ENCODE results near the gene HCFC1R1. TPM values are rescaled to one million over a fixed set of nuclear protein-coding genes. Genes with fewer than 3 reads are reported as not detected.

Gene HCFC1R1
- total RNA-seq, 2 donors from 2014 or later: 49.8 to 59.1 TPM

GRCh38 chr16:3035972-3036725 is 12.4 kb upstream of the HCFC1R1 start:
- H3K9me3 Mint-ChIP-seq: no peaks in the 10 kb centered on the region
- Histone ChIP-seq H3K4me3 (ENCODE audit: low read length) (no peak overlapping the region), H3K9ac (ENCODE audit: extremely low read depth, low read length, poor library complexity, severe bottlenecking) (no peak overlapping the region), H3K36me3 (ENCODE audit: control insufficient read depth, insufficient read depth, low read length) (no peaks in the 10 kb centered on the region), H3K4me1 (ENCODE audit: control insufficient read depth, insufficient read depth, low read length) (no peaks in the 10 kb centered on the region), H3K9me3 (ENCODE audit: control insufficient read depth, low read length) (no peaks in the 10 kb centered on the region), H3K27ac (ENCODE audit: low read depth, low read length) (no peak overlapping the region), H3K27me3 (ENCODE audit: control insufficient read depth, insufficient read depth, low read length, poor library complexity, severe bottlenecking) (peaks cover 67% of the 10 kb centered on the region)
- peaks cover 2% of the 10 kb centered on the region for H3K36me3 Mint-ChIP-seq (ENCODE audit: low read depth)
- TF ChIP-seq CTCF (conservative IDR thresholded peaks at IDR 0.05): no peak
- peak overlapping the region; percentile 49 for H3K4me3 Mint-ChIP-seq
- H3K27me3 Mint-ChIP-seq (ENCODE audit: insufficient read depth): peaks cover 58% of the 10 kb centered on the region
- no peaks in the 10 kb centered on the region for H3K4me1 Mint-ChIP-seq
- peak; percentile 71 for DNase-seq
- no peak overlapping the region for H3K27ac Mint-ChIP-seq
- WGBS, 2 experiments (ENCODE audit: insufficient coverage in 1 of 2, insufficient read length in 1 of 2): 16 to 20% methylated on average over 19 to 39 of the region's 40 CpGs

- Histone ChIP-seq H3K27me3 (ENCODE audit: control insufficient read depth, insufficient read depth, low read length, poor library complexity, severe bottlenecking) (peaks cover 67% of the 10 kb centered on the region), H3K4me1 (ENCODE audit: control insufficient read depth, insufficient read depth, low read length) (no peaks in the 10 kb centered on the region), H3K4me3 (ENCODE audit: low read length) (no peak overlapping the region), H3K36me3 (ENCODE audit: control insufficient read depth, insufficient read depth, low read length) (no peaks in the 10 kb centered on the region), H3K27ac (ENCODE audit: low read depth, low read length) (no peak overlapping the region), H3K9ac (ENCODE audit: extremely low read depth, low read length, poor library complexity, severe bottlenecking) (no peak overlapping the region), H3K9me3 (ENCODE audit: control insufficient read depth, low read length) (no peaks in the 10 kb centered on the region)
- 72 to 75% methylated on average over 9 to 19 of the region's 19 CpGs for WGBS, 2 experiments (ENCODE audit: insufficient coverage in 1 of 2, insufficient read length in 1 of 2)
- Mint-ChIP-seq H3K27ac (no peak overlapping the region), H3K4me3 (peak overlapping the region; percentile 49), H3K4me1 (no peaks in the 10 kb centered on the region), H3K36me3 (ENCODE audit: low read depth) (peaks cover 2% of the 10 kb centered on the region), H3K9me3 (no peaks in the 10 kb centered on the region), H3K27me3 (ENCODE audit: insufficient read depth) (peaks cover 61% of the 10 kb centered on the region)
- TF ChIP-seq CTCF (conservative IDR thresholded peaks at IDR 0.05): no peak
- peak; percentile 48 for DNase-seq
Measured at GRCh38 chr16:3035289-3035971, 11.7 kb upstream of the HCFC1R1 start.

GRCh38 chr16:3032624-3033023 is 8.9 kb upstream of the HCFC1R1 start:
- no peak for TF ChIP-seq CTCF (conservative IDR thresholded peaks at IDR 0.05)
- DNase-seq: no peak
- no peaks in the 10 kb centered on the region for H3K9me3 Mint-ChIP-seq
- peaks cover 62% of the 10 kb centered on the region for H3K27me3 Mint-ChIP-seq (ENCODE audit: insufficient read depth)
- no peaks in the 10 kb centered on the region for H3K4me1 Mint-ChIP-seq
- Histone ChIP-seq H3K4me3 (ENCODE audit: low read length) (no peak overlapping the region), H3K9me3 (ENCODE audit: control insufficient read depth, low read length) (no peaks in the 10 kb centered on the region), H3K4me1 (ENCODE audit: control insufficient read depth, insufficient read depth, low read length) (no peaks in the 10 kb centered on the region), H3K9ac (ENCODE audit: extremely low read depth, low read length, poor library complexity, severe bottlenecking) (no peak overlapping the region), H3K27me3 (ENCODE audit: control insufficient read depth, insufficient read depth, low read length, poor library complexity, severe bottlenecking) (peaks cover 55% of the 10 kb centered on the region), H3K27ac (ENCODE audit: low read depth, low read length) (no peak overlapping the region), H3K36me3 (ENCODE audit: control insufficient read depth, insufficient read depth, low read length) (no peaks in the 10 kb centered on the region)
- WGBS, 2 experiments (ENCODE audit: insufficient coverage in 1 of 2, insufficient read length in 1 of 2): 80 to 85% methylated on average over 3 to 7 of the region's 7 CpGs
- H3K4me3 Mint-ChIP-seq: no peak overlapping the region
- H3K27ac Mint-ChIP-seq: no peak overlapping the region
- H3K36me3 Mint-ChIP-seq (ENCODE audit: low read depth): peaks cover 4% of the 10 kb centered on the region
